Gastroesophageal sphincter (tissue), 4 donors: Measurements from ENCODE around the gene NRP2. TPM values are rescaled to one million over a fixed set of nuclear protein-coding genes. Genes with fewer than 3 reads are reported as not detected.

Experiments
- ATAC-seq: fragments of 150-250 bp; one replicate; pipeline ENCODE4 v1.9.1; 2016; ENCODE audit warnings: mild to moderate bottlenecking, moderate library complexity
- H3K27ac ChIP-seq, 4 donors: fragments of 200-600 bp; sonication (generic) in 3 of 4; 1 replicate in 3 of 4; 2 replicates in 1 of 4; pipeline ENCODE4 v1.5.1; 2016 to 2019
- H3K27me3 ChIP-seq: fragments of 200-600 bp; sonication (generic); one replicate; pipeline ENCODE4 v1.5.1; 2019
- H3K36me3 ChIP-seq, 2 donors: fragments of 200-600 bp; sonication (generic); one replicate each; pipeline ENCODE4 v1.5.1; 2019; ENCODE audit warnings: control low read depth in 1 of 2
- H3K4me1 ChIP-seq, 3 donors: fragments of 200-600 bp; sonication (generic); 1 replicate in 2 of 3; 2 replicates in 1 of 3; pipeline ENCODE4 v1.5.1; 2016 to 2019; ENCODE audit warnings: control low read depth in 2 of 3
- H3K4me3 ChIP-seq, 2 donors: fragments of 200-600 bp; sonication (generic); one replicate each; pipeline ENCODE4 v1.5.1; 2019; ENCODE audit warnings: mild to moderate bottlenecking in 1 of 2, moderate library complexity in 1 of 2
- H3K9me3 ChIP-seq, 3 donors: fragments of 200-600 bp; sonication (generic); one replicate each; pipeline ENCODE4 v1.5.1; 2017 to 2019; ENCODE audit warnings: control low read depth in 2 of 3
- CTCF ChIP-seq, 4 experiments: fragments of 200-600 bp in 2 of 4; fragments of 450-650 bp in 2 of 4; sonication (generic) in 1 of 4; IDR thresholded peaks; one replicate each; pipeline ENCODE4 v1.5.1; 2017 to 2019; ENCODE audit warnings: antibody characterized with exemption in 4 of 4, mild to moderate bottlenecking in 2 of 4, moderate library complexity in 2 of 4
- EP300 ChIP-seq: sonication (generic); formaldehyde crosslinking; IDR thresholded peaks from one replicate; pipeline ENCODE4 v1.6.1; 2017; ENCODE audit warnings: antibody characterized with exemption, mild to moderate bottlenecking
- POLR2A ChIP-seq, 2 donors: fragments of 450-650 bp; IDR thresholded peaks; one replicate each; pipeline ENCODE4 v1.6.1; 2017; ENCODE audit warnings: antibody characterized with exemption in 2 of 2, mild to moderate bottlenecking in 2 of 2, moderate library complexity in 1 of 2
- POLR2AphosphoS5 ChIP-seq: sonication (generic); formaldehyde crosslinking; IDR thresholded peaks from one replicate; pipeline ENCODE4 v1.6.1; 2017; ENCODE audit warnings: antibody characterized with exemption
- WGBS, 2 donors: methylation state at CpG; one replicate each; pipeline ENCODE4 v1.1.5; 2018; ENCODE audit warnings: low coverage in 1 of 2; 5-methylcytosine and 5-hydroxymethylcytosine counted together
- total RNA-seq, 4 donors: library from RNA; depleted of rRNA; stranded (reverse); fragments of >200 nt; gene quantifications; one replicate each; pipeline ENCODE4 v1.1.0, GENCODE V29; 2016

NRP2 gene
- total RNA-seq, 4 donors from 2014 or later = 278 to 466 (median 371) TPM

DNA sequence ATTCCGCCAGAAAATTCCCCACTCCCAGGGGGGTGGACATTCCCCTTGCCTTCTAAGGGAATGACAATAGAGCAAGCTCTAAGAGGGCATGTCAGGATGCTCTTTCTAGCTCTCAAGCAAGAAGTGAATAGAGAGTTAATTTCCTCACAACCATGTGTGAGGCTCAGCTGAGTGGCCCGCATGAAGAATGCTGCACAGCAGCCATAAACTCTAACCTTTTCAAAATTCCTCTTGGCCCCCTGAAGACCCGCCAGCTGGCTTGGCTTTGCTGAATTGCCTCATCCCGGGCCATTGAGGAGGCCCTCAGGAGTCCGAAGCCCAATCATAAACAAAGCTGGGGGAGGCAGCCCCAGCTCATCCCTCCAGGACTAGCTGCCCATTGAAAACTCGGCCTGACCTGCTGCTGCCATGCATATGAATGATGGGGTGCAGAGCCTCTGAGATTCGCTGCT is 38.2 kb downstream of the NRP2 start:
- Histone ChIP-seq H3K4me3 (no peak overlapping the region), H3K9me3 (no peaks in the 10 kb centered on the region), H3K27ac (peak overlapping the region; percentile 1 to 96 (median 81)), H3K27me3 (no peaks in the 10 kb centered on the region), H3K4me1 (peaks cover 19 to 99% (median 47%) of the 10 kb centered on the region in 3 donors), H3K36me3 (peaks cover 6 to 70% of the 10 kb centered on the region in 2 donors)
- WGBS, 2 donors = 50% methylated on average over 2 of the region's 7 CpGs; no CpG with 5 or more reads in 1 of the 2 donors
- ATAC-seq = no peak
- TF ChIP-seq EP300 (no peak), POLR2A (IDR thresholded peaks at IDR 0.05) (no peak), POLR2AphosphoS5 (peak; percentile 46), CTCF (IDR thresholded peaks at IDR 0.05) (no peak)

GRCh38 chr2:205721057-205721449 is 38.8 kb downstream of the NRP2 start:
- no peak for ATAC-seq
- peak overlapping the region in 3 of 4 donors; percentile 68 to 96 (median 94) for H3K27ac ChIP-seq
- H3K9me3 ChIP-seq = no peaks in the 10 kb centered on the region
- TF ChIP-seq POLR2A (IDR thresholded peaks at IDR 0.05) = no peak
- TF ChIP-seq CTCF (IDR thresholded peaks at IDR 0.05) = peak in 1 of 4 experiments; percentile 8
- peaks cover 15 to 99% (median 48%) of the 10 kb centered on the region in 3 donors for H3K4me1 ChIP-seq
- H3K27me3 ChIP-seq = no peaks in the 10 kb centered on the region
- peaks cover 9 to 76% of the 10 kb centered on the region in 2 donors for H3K36me3 ChIP-seq
- no peak overlapping the region for H3K4me3 ChIP-seq
- WGBS, 2 donors = 63 to 71% methylated on average over 8 of the region's 8 CpGs

DNA sequence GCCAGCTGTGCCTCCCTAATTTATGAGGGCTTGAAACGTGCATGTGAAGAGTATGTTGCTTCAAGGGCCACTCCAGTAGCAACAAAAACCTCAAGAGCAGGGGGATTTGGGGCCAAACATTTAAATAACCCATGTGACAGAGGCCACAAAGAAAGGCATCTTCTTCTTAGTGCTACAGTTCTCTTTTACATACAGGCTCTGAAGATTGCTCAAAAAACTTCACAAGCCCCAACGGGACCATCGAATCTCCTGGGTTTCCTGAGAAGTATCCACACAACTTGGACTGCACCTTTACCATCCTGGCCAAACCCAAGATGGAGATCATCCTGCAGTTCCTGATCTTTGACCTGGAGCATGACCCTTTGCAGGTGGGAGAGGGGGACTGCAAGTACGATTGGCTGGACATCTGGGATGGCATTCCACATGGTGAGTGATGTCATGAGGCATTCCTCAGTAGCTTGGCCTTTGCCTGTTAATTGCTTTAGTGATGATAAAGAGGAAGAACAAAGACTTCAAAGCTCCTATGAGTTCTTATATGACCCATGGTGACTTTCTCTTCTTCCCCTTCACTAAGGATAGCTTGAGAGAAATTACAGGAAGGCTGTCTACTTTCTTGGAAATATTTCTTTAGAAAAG is 40.1 kb downstream of the NRP2 start:
- H3K4me1 ChIP-seq = peaks cover 12 to 99% (median 44%) of the 10 kb centered on the region in 3 donors
- WGBS, 2 donors = 41 to 75% methylated on average over 3 to 4 of the region's 4 CpGs
- no peak for ATAC-seq
- H3K36me3 ChIP-seq = peaks cover 10 to 80% of the 10 kb centered on the region in 2 donors
- peak overlapping the region; percentile 54 to 96 (median 81) for H3K27ac ChIP-seq
- H3K27me3 ChIP-seq = no peaks in the 10 kb centered on the region
- H3K9me3 ChIP-seq = no peaks in the 10 kb centered on the region
- H3K4me3 ChIP-seq = no peak overlapping the region
- TF ChIP-seq CTCF (IDR thresholded peaks at IDR 0.05) (no peak), EP300 (no peak), POLR2AphosphoS5 (no peak), POLR2A (IDR thresholded peaks at IDR 0.05) (no peak)

- no peaks in the 10 kb centered on the region for H3K27me3 ChIP-seq
- 90 to 97% methylated on average over 2 of the region's 2 CpGs for WGBS, 2 donors
- peaks cover 10 to 86% of the 10 kb centered on the region in 2 donors for H3K36me3 ChIP-seq
- TF ChIP-seq EP300 = no peak
- no peak for TF ChIP-seq CTCF (IDR thresholded peaks at IDR 0.05)
- no peak for TF ChIP-seq POLR2A (IDR thresholded peaks at IDR 0.05)
- no peak for TF ChIP-seq POLR2AphosphoS5
- no peaks in the 10 kb centered on the region for H3K9me3 ChIP-seq
- H3K4me1 ChIP-seq = peaks cover 8 to 99% (median 43%) of the 10 kb centered on the region in 3 donors
- peak overlapping the region; percentile 54 to 96 (median 81) for H3K27ac ChIP-seq
- no peak for ATAC-seq
- no peak overlapping the region for H3K4me3 ChIP-seq
These were observed 40.9 kb downstream of the NRP2 start for GRCh38 chr2:205723179-205723578.

GRCh38 chr2:205725059-205725458 is 42.8 kb downstream of the NRP2 start:
- ATAC-seq = no peak
- Histone ChIP-seq H3K4me3 (no peak overlapping the region), H3K27me3 (no peaks in the 10 kb centered on the region), H3K4me1 (peaks cover 12 to 99% (median 55%) of the 10 kb centered on the region in 3 donors), H3K9me3 (no peaks in the 10 kb centered on the region), H3K36me3 (peaks cover 10 to 90% of the 10 kb centered on the region in 2 donors), H3K27ac (peak overlapping the region; percentile 15 to 96 (median 92))
- TF ChIP-seq POLR2AphosphoS5 = no peak
- no peak for TF ChIP-seq POLR2A (IDR thresholded peaks at IDR 0.05)
- TF ChIP-seq EP300 = no peak
- no peak for TF ChIP-seq CTCF (IDR thresholded peaks at IDR 0.05)
- 71 to 79% methylated on average over 3 to 4 of the region's 5 CpGs for WGBS, 2 donors
